GM12801 (cell line): ENCODE results near the gene VWA8.

Experiments used
- TF ChIP-seq, protein P1 (sequence below): IDR thresholded peaks from one replicate; pipeline ENCODE4 v1.5.1; 2011; ENCODE audit warnings: control low read depth; ENCODE audit not compliant: insufficient read length; ENCODE audit errors: extremely low read depth

VWA8 gene

DNA sequence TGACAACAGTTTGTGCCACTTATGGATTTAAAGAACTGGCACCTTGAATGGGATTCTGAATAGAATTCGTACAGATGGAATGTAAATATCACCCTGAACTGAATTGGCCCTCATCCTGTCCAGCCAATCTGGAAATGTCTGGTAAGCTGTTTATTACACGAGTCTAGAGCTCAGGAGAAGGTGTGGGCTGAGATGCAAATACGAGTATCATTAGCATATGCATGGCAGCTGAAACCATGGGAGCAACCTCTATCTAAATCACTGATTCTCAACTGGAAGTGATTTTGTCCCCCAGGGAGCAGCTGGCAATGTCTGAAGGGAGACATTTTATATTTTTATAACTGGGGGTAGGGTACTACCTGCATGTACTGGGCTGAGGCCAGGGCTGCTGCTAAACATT lies 15.6 kb upstream of the VWA8 start:
- TF ChIP-seq, protein P1, sequence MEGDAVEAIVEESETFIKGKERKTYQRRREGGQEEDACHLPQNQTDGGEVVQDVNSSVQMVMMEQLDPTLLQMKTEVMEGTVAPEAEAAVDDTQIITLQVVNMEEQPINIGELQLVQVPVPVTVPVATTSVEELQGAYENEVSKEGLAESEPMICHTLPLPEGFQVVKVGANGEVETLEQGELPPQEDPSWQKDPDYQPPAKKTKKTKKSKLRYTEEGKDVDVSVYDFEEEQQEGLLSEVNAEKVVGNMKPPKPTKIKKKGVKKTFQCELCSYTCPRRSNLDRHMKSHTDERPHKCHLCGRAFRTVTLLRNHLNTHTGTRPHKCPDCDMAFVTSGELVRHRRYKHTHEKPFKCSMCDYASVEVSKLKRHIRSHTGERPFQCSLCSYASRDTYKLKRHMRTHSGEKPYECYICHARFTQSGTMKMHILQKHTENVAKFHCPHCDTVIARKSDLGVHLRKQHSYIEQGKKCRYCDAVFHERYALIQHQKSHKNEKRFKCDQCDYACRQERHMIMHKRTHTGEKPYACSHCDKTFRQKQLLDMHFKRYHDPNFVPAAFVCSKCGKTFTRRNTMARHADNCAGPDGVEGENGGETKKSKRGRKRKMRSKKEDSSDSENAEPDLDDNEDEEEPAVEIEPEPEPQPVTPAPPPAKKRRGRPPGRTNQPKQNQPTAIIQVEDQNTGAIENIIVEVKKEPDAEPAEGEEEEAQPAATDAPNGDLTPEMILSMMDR = no peak

DNA sequence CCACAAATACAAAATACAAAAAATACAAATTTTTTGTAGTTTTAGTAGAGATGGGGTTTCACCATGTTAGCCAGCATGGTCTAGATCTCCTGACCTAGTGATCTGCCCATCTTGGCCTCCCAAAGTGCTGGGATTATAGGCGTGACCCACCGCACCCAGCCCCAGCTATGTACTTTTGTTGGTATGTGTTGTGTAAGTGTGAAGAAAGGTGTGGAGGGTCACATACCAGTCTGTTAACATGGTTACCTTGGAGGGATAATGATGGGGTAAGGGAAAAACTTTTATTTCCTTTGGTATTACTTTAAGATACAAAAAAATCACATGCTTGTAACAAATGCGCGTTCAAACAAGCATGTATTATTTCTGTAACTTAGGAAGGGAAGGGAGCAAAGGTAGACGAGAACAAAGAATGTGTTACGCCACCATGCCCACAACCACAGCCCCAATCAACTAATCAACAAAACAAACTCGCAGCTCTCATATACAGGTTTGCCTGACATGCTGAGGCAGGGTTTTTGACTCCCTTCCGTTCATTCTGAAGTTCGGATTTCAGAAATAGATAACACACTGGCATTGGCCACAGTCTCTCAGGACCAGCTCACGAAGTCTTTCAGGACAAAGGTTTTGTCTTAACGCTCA lies 13.5 kb upstream of the VWA8 start:
- TF ChIP-seq, protein P1 = no peak

DNA sequence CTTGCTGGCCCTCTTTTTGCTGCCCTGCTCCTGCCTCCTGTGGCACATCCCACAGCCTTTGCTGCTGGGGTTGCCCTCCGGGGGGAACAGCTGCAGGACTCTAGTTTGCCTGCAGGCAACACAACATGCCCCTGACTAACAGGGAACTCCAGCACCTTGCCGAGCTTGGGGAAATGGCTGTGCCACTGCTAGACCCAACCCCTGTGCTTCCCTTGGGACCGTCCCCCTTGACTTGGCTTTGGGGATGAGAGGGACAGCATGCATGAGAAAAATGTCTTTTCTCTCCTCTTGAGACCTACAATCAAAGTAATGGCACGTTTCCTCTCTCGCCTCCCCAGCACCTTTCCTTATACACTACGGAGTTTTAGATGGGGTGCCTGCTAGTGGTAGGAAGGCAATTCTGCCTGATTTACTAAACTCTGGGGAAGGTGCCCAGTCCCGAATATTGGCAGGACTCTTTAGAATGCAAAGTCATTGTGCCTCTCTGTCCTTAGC lies 12.4 kb upstream of the VWA8 start:
- TF ChIP-seq, protein P1 = no peak

DNA sequence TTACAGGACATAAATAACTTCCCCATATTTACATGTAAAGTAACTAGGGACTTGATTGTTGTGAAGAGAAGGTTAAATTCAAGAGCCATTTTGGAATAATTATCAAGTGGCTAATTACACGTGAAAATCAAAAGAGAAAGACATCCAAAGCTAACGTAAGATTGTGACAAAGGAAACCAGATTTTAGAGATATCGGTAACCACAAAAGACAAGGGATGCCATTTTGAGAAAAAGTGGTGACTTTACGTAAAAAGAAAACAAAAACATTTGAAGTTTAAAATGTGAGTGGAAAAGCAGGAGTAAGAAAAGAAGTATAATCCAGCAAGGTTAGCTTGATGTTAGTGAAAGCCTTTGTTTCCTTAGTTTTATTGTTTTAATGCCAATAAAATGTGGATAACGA lies 10.9 kb upstream of the VWA8 start:
- TF ChIP-seq, protein P1 = no peak

DNA sequence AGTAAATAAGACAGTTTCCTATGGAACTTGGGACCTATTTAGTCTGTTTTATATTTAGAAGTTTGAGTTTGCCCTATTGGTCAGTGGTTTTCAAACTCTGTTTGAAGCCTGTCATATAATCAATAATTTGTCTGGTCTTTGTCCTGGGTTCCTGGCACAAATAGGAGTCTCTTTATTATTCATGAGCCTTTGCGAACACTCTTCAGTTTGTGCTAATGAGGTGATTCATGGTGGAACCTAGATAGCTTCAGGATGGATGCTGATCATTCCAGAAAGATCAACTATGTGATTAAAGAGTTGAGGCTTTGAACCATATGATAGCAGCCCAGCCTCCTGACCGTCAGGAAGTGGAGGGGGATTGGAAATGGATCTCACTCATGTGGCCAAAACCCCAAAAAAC lies 10.0 kb upstream of the VWA8 start:
- TF ChIP-seq, protein P1 = no peak

DNA sequence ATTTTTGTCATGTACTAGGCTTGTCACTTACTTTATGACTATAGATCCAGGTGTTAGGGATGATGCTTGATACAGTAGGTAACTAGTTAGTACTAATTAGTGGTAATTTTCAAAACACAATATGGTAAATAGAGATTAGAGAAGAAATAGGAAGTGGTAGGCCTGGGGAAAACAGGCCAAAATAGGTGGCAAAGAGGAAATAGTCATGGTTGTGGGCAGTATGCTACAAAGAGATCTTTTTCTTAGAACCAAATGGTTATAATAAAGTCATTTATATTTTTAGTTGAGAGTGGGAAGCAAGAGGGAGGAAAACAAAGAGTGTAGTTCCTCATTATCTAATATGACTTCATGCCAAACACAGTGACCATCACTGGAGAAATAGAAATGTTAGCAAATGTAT lies 9.1 kb upstream of the VWA8 start:
- TF ChIP-seq, protein P1 = no peak

DNA sequence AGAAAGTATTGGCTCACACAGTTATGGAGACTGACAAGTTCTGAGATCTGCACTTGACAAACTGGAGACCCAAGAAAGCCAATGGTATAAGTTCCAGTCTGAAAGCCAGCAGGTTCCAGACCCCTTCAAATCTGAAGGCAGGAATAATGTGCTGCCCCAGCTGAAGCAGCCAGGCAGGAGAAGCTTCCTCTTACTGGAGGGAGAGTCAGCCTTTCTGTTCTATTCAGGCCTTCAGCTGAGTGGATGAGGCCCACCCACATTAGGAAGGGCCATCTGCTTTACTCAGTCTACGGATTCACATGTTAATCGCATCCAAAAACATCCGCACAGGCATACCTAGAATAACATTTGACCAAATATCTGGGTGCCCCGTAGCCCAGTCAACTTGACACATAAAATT lies 8.2 kb upstream of the VWA8 start:
- TF ChIP-seq, protein P1 = no peak
